ENCODE results near the gene DNAJC22.
"Not testable (repeated sequence)": the region's sequence is repeated elsewhere in the genome, so short reads cannot be mapped to it uniquely, and the experiment has no call there.

The DNAJC22 gene
- long read RNA-seq, donor 1, result 0 reads
- long read RNA-seq, donor 2, partial matches to known transcripts, result 5 of 5 reads
- long read RNA-seq, donor 2, other reads (novel, unspliced or antisense), result 0 of 5 reads
- long read RNA-seq, donor 3, result 0 reads
- long read RNA-seq, donor 4, result 0 reads
- long read RNA-seq, donor 5, result 0 reads
- long read RNA-seq, donor 6, result 0 reads
- long read RNA-seq, donor 7, partial matches to known transcripts, result 6 of 7 reads
- long read RNA-seq, donor 7, other reads (novel, unspliced or antisense), result 0 of 7 reads
- long read RNA-seq, donor 8, partial matches to known transcripts, result 0 of 1 reads
- long read RNA-seq, donor 8, other reads (novel, unspliced or antisense), result 0 of 1 reads

- peak; percentile 81 for DNase-seq
Measured at GRCh38 chr12:49346659-49347310, at the start of gene DNAJC22. DNAJC22 (plus strand) TSS chr12:49346888; CDS start chr12:49348873, 1,985 bp downstream.

DNA sequence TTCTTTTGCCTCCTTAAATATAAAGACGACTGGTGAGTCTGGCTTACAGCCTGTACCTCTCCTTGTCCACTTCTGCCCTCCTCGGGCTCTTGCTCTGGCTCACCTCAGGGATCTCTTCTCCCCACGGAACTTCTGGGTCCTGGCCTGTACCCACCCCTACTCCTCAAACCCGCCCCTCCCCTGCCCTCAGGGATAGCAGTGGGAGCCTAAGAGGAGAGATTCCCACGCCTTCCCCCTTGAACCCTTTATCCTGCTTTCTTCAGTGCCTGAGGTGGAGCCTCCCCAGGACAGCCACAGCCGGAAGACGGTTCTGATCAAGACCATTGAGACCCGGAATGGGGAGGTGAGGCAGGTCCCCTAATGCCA is 49.0 kb upstream of the DNAJC22 start:
- DNase-seq, result no peak

DNA sequence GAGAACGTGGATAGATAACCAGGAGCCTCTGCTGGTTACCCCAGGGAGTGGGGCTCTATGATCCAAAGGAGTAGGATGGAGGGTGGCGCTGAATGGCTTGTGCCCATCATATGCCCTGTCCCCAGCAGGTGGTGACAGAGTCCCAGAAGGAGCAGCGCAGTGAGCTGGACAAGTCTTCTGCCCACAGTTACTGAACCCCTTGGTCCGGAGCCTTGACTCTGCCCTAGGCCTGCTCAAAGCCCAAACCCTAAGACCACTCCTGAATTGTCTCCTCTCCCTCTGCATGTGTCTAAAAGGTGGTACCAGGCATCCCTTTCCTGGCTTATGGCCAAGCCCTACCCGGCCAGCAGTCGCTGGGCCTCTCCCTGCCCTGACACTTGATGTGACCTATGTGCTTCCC is 48.5 kb upstream of the DNAJC22 start:
- no peak for DNase-seq

DNA sequence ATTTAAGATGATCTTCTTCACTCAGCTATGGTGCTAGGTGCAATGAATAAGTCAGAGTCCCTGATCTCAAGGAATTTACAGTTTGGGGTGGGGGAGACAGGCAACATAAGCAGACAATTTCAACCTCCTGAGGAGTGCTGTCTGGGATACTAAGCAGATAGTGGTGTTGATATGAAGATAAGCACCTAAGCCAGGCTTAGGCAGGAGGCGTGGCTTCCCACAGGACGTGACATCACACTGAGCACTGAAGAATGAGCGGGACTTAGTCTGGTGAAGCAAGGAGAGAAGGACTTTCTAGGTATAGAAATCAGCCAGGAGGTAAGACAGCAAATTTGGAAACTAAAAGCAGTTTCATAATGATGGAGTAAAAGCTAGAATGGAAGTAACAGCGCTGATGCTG is 44.9 kb upstream of the DNAJC22 start:
- no peak for DNase-seq

GRCh38 chr12:49304161-49304560 is 42.5 kb upstream of the DNAJC22 start:
- no peak for DNase-seq

GRCh38 chr12:49305762-49306510 is 40.8 kb upstream of the DNAJC22 start:
- no peak for DNase-seq

- DNase-seq, result peak; percentile 11
Measured at GRCh38 chr12:49309386-49309785, 37.3 kb upstream of the DNAJC22 start.

DNA sequence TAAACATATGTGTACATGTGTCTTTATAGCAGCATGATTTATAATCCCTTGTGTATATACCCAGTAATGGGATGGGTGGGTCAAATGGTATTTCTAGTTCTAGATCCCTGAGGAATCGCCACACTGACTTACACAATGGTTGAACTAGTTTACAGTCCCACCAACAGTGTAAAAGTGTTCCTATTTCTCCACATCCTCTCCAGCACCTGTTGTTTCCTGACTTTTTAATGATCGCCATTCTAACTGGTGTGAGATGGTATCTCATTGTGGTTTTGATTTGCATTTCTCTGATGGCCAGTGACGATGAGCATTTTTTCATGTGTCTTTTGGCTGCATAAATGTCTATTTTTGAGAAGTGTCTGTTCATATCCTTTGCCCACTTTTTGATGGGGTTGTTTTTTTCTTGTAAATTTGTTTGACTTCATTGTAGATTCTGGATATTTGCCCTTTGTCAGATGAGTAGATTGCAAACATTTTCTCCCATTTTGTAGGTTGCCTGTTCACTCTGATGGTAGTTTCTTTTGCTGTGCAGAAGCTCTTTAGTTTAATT is 36.2 kb upstream of the DNAJC22 start:
- not testable (repeated sequence) for DNase-seq

- no peak for DNase-seq
Measured at GRCh38 chr12:49314811-49315210, 31.9 kb upstream of the DNAJC22 start.

DNA sequence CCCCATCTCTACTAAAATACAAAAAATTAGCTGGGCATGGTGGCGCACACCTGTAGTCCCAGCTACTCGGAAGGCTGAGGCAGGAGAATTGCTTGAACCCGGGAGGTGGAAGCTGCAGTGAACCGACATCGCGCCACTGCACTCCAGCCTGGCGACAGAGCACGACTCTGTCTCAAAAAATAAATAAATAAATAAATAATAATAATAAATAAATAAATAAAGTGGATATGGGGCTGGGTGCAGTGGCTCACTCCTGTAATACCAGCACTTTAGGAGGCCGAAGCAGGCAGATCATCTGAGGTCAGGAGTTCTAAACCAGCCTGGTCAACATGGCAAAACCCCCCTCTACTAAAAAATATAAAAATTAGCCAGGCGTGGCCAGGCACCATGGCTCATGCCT is 29.6 kb upstream of the DNAJC22 start:
- DNase-seq, result not testable (repeated sequence)

DNA sequence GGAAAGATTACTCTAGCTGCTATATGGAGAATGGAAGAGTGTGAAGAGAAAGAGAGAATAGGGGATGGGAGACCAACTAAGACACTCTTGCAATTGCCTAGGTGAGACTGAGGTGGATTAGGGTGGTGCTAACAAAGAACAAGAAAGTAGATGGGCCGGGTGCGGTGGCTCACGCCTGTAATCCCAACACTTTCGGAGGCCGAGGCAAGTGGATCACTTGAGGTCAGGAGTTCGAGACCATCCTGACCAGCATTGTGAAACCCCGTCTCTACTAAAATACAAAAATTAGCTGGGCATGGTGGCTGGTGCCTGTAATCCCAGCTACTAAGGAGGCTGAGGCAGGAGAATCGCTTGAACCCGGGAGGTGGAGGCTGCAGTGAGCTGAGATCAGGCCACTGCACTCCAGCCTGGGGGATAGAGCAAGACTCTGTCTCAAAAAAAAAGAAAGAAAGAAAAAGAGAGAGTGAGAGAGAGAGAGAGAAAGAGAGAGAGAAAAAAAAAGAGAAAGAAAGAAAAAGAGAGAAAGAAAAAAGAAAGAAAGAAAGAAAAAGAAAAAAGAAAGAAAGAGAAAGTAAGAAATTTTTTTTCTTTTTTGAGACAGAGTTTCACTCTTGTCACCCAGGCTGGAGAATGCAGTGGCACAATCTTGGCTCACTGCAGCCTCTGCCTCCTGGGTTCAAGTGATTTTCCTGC is 26.1 kb upstream of the DNAJC22 start:
- DNase-seq, result not testable (repeated sequence)

DNA sequence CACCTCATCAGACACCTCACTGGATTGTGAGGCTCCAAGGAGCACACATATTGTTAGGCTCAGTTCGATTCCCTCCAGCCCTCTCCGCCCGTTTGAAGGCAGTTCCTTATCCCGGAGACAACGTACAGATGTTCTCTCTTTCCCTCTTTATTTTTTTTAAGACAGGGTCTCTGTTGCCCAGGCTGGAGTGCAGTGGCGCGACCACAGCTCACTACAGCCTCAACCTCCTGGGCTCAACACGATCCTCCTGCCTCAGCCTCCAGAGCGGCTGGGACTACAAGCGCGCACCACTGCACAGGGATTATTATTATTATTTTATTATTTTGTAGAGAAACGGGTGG is 24.4 kb upstream of the DNAJC22 start:
- DNase-seq, result no peak

DNA sequence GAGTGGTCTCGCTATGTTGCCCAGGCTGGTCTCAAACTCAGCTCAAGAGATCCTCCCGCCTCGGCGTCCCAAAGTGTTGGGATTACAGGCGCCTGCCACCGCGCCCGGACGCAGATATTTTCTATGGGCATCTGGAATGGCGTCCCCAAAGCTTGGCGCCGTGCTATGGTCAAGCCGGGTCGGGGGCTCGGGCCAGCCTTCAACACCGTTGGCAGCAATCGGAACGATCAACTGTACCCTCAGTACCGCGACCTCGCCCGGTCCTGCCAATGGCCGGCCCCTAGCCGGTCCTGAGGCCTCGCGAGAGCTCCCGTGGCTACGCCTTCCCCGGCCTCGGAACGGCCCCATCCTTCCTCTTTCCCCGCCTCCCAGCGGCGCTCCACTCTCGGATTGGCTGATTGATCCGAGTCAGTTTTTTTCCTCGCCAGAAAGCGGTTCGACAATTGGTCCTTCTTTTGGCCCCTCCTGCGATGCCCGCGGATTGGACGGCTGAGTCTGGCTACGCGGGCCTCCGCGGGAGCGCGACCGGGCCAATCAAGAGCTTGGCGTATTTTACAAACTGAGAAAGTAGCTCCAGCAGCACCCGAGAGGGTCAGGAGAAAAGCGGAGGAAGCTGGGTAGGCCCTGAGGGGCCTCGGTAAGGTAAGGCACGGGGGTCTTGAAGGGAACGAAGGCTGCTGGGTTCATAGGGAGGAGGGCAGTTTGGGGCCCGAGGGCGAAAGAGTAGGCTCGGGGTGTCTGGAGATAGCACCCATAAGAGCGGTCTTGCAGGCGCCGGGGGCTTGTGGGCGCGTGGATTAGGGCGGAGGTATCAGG is 23.8 kb upstream of the DNAJC22 start, which contains the start of gene TROAP:
TSS of gene TROAP (plus strand) at position 548 of the 816 bp plus-strand sequence. CDS start 354 bp downstream, outside the sequence.
- peak; percentile 92 for DNase-seq

DNA sequence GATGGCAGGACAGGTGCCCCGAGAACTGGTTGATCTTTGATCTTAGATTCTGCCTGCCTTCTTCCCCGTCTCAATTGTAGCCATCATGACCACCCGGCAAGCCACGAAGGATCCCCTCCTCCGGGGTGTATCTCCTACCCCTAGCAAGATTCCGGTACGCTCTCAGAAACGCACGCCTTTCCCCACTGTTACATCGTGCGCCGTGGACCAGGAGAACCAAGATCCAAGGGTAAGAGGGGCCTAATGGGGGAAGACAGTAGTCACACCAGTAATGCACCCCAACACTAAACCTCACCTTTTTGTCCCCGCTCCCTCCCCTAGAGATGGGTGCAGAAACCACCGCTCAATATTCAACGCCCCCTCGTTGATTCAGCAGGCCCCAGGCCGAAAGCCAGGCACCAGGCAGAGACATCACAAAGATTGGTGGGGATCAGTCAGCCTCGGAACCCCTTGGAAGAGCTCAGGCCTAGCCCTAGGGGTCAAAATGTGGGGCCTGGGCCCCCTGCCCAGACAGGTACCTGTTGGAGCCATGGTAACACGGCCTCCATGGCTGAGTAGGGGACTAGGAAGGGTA is 23.1 kb upstream of the DNAJC22 start:
- DNase-seq, result peak; percentile 5

- no peak for DNase-seq
Measured at GRCh38 chr12:49325606-49326005, 21.1 kb upstream of the DNAJC22 start.

DNA sequence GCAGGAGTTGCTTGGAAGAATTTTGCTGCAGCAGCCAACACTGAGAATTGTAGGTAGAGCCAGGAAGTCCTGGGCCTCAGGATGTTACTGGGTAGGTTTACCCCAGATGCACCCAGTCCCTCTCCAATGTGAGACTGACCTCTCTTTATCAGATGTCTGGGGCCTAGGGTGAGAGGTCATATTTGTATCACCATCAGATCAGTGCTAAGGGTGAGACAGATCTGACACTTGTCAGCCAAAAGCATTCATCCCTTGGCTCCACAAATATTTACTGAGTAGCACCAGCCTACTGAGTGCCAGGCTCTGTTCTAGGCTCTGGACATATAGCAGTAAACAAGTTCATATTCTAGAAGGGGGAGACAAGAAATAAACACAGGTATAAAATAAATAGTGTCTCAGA is 19.3 kb upstream of the DNAJC22 start:
- no peak for DNase-seq

- no peak for DNase-seq
Measured at GRCh38 chr12:49327887-49328286, 18.8 kb upstream of the DNAJC22 start.

- no peak for DNase-seq
Measured at GRCh38 chr12:49328816-49329215, 17.9 kb upstream of the DNAJC22 start.

GRCh38 chr12:49330032-49330619 is 16.6 kb upstream of the DNAJC22 start:
- DNase-seq, result no peak

- DNase-seq, result no peak
Measured at GRCh38 chr12:49330631-49331379, 15.9 kb upstream of the DNAJC22 start.
